Left renal cortex interstitium (tissue), 4 donors: ENCODE data around the gene STKLD1. TPM values are rescaled to one million over a fixed set of nuclear protein-coding genes. Genes with fewer than 3 reads are reported as not detected.
"Not testable (repeated sequence)": the region's sequence is repeated elsewhere in the genome, so short reads cannot be mapped to it uniquely, and the experiment has no call there.

Source experiments
- DNase-seq, 4 donors: peaks; one replicate each; pipeline ENCODE4 v3.0.0-alpha.2; 2013; ENCODE audit warnings: low read depth in 4 of 4, low spot score in 2 of 4, missing footprints in 1 of 4
- polyA plus RNA-seq, 4 donors: library from polyadenylated mRNA; unstranded; fragments of 120-200 nt; gene quantifications; one replicate each; pipeline ENCODE4 v1.2.1, GENCODE V29; 2013; ENCODE audit not compliant: insufficient read length in 4 of 4

Gene STKLD1
- polyA plus RNA-seq, 4 donors: 3.1 to 6.4 (median 4.8) TPM

DNA sequence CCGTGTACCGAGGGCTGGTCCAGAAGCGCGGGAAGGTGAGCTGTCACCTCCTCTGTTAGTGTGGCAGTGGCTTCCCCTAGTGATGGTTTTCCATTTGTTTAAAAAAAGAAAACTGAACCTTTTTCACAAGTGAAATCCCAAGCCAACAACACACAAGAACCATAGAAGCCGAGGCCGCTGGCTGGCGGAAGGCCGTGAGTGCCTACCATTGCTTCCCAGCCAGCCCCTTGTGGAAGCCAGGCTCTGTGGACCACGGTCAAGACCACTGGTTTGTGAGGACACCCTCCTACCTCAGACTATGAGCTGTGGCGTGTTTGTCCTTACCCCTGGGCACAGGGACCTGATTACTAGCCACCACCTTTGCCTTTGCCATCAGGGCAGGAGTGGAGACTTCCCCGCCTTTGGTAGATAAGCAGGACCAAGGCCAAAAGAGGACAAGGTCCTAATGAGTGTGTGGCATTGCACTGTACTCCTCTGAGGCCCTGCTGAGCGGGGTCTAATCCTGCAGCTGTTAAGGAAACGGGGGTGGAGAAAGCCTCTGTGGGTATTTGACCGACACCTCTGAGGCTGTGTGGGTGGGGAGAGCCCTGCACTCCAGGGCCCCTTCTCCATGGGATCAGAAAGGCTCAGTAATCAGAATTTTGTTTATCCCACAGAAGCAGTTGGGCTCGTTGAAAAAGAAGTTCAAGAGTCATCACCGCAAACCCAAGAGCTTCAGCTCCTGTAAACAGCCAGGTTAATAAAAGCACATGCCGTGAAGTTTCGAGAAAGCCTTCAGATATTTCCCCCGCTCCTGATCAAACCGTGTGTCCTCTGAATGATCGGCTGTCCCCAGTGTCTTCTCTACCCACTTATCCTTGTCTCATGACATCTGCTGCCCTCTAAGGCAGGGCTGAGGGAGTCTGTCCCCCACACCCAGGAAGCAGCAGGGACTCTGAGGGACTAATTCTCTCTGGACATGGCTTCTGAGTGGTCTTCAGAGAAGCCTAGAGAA is 15.5 kb upstream of the STKLD1 start:
- no peak for DNase-seq

DNA sequence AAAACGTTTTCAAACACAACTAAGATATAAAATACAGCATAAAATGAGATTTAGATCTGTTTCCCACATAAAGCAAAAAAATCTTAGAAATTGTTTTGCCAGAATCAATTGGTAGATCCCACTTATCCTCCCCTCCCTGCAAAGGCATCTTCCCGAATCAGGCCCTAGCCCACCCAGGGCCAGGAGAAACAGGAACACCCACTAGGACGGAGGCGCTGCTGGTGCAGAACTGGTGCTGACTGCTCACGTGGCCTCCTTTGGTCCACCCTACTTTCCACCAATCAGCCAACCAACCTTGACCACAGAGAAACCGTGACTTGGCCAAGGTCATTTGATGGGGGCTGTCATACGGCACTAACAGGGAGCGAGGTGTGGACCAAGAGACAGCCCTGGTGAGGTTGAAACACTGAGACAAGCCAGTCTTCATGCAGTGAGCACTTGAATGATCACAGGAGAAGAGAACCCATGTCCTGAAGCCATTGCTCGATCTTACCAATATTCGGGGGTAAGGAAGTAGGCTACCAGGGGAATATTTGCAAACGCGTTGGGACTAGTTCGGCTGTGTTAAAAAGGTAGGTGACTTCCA is 14.6 kb upstream of the STKLD1 start:
- DNase-seq: no peak

DNA sequence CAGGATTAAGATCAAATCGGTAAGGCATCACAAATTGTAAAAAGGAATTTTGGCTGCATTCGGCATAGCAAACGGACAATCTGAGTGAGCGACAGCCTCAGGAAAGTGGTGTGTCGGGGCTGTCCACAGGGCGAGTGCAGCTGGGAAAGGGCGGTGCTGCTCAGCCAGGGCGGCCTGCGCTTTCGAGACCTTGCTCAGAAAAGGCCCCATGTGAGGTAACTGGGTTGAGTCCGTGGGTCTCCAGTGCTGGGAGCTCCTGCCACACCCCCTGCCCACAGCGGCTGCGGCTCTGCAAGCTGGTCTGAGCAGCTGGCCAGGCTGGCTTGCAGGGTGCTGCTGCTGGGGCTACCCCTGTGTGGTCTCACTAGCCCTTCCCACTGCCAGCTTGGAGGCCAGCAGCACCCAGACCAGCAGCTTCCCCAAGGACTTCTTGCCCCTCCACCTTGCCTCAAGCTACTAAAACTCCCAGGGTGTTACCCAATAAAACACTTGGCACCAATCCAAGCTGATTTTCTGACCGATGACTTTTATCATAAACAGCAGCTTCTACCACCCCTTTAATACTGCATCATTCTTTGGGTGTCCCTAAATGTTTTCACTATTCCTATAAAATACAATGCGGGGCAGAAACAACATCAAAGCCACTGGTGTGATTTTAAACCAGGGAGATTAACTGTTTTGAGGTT is 13.7 kb upstream of the STKLD1 start:
- no peak for DNase-seq

DNA sequence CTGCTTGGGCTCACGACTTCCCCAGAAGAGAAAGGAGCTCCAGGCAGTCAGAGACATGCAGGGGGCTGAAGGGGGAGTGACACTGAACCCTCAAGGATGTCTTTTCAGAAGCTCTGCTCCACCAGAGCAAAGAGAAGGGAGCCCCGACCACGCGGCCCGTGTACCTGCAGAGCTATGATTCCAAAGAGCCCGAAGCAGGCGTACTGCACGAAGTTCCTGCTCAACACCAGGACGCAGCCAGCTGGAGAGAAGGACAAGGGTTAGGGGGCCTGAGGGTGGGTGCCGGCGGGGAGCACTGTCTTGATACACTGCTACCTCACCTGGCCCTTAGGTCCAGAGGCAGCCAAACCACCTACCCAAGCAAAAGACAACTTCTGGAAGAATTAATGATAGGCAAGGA is 9.7 kb upstream of the STKLD1 start:
- DNase-seq: no peak

DNA sequence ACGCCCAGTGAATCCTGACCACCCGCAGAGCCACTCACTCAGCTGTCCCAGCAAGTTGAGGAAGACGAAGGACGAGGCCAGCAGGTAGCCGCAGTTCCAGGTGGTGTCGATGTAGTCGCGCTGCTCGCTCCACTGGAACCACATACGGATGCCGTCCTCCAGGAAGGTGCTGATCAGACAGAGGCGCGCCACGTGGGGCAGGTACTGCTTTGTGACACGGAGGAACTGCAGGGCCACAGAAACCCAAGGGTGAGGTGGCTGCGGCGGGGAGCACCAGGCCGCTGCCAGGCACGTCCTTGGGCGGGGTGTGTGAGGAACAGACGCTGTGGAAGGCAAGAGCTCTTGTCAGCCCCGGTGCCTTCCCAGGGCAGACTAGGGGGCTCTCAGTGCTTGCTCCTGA is 8.9 kb upstream of the STKLD1 start:
- no peak for DNase-seq

DNA sequence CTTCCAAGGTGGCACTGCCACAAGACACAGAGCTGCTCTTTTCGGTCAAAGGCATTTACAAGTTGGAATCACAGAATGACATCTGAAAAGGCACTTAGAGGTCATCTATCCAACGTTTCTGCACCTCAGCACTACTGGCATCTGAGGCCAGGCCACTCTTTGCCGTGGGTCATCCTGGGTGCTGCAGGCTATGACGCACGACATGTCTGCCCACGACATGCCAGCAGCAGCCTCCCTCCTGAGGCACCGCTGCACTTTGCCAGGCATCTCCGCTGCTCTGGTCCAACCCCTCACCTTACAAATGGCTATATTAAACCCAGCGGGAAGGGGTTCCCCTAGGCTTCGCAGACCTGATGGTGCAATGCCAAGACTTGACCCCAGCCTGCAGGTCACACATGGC is 8.4 kb upstream of the STKLD1 start:
- DNase-seq: no peak

DNA sequence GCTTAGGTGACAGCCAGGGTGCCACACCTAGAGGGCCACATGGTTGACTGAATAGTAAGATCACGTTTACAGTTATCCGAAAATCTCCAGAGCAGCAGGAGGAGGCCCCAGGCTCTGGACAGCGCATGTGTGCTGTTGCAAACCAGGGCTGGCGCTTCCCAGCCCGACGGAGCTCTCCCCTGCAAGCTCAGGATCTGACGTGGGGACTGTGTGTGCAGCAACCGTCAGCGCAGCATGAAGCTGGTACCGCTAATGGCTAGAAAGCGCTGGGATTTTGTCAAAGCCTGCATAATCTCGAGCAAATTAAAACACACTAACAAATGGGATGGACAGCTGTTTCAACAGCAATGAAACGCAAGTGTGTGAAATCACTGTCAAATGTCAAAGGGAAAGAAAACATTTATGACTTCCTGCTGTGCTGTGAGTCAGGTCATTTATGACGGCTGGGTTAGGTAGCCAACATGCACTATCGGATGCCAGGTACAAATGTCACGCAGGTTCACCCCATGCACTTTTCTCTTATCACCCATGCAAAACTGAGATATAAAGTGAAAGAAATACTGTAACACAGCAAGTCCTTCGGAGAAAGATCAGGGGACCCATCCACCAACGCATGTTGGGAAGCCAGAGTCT is 7.8 kb upstream of the STKLD1 start:
- DNase-seq: no peak

DNA sequence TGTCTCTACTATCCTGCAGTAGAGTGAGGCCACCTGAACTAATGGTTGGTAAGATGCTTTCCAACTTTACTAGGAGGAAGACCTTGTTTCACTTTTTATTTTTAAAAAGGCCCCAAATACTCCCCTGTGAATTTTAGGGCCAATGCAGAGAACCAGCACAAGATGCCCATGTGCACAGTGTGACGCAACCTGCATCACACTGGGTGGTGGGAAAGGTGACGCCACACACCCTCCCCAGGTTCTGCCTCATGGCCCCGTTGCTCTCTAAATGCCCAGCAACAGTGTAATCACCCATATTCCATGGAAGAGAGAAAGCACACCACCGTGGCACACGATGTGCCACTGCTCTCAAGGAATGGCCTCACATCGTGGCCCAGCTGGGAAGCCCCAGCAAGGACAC is 6.7 kb upstream of the STKLD1 start:
- DNase-seq: no peak

DNA sequence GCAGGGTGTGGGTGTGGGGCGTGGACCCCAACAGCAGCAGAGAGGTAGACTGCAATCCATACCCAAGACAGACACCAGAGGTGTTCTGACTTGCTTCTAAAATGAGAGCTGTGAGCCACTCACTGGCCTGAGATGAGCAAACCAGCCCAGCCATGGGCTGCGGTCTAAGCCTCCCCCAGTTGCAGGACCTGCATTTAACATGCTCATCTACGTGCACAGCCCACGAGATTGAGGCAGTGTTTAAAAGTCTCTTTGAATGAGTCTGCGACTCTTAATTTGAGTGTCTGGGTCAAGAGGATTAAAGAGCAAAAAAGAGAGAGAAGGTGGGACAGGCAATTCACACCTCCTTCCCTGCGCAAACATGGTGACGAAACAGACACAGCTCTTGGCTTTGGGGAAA is 6.2 kb upstream of the STKLD1 start:
- no peak for DNase-seq

DNA sequence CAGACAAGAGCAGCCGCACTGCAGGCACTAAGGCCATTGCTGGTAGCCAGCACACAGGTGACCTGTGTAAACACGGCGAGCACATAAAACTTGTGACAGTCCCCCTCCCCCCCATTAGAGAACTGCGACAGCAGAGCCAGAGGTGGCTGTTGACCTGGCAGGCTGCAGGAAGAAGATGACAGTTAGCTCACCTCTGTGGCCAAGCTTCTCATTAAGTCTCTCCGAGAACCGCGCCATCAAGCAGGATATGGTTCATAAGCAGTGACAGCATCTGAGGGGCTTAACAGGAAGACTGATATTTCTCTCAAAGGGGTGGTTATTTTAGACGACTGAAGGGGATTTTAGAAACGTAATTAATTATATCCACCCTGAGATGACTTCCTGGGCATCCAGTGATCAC is 5.5 kb upstream of the STKLD1 start:
- DNase-seq: no peak

DNA sequence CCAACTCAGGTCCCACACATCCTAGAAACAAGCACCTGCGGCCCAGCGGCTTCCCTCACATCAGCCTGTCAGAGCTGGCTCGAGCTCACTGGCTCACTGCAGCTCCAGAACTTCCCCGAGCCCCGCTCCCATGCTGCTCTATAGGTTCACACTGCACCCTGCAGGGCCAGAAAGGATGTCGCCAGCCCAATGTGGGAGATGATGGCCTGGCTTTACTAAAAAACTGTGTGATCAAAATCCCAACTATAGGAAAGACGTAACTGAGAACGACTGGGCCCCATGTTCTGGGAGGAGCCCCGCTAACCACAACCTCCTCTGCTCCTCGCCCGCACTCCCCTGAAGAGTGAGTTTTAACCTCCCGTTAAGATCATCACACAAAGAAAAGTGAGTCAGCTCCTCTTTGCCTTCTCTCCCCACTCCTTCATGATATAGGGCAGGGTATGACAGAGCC is 4.9 kb upstream of the STKLD1 start:
- no peak for DNase-seq

DNA sequence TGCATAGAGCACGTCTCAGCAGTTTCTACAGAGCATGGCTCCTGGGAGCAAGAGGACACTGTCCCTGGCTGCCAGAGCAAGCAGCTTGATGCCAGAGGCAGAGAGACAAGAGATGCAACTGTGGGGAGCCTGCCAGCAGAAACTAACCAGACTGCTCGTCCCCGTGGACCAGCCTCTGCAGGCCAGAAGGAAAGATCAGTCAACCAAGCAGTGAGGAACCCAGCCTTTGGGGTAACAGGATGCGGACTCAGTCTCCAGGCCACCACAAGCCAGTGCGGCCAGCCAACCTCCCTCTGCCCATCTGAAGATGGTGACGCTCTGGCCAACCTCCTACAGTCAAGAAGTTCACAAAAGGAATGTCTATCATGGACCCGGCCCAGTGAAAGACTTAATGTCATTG is 4.0 kb upstream of the STKLD1 start:
- DNase-seq: no peak

DNA sequence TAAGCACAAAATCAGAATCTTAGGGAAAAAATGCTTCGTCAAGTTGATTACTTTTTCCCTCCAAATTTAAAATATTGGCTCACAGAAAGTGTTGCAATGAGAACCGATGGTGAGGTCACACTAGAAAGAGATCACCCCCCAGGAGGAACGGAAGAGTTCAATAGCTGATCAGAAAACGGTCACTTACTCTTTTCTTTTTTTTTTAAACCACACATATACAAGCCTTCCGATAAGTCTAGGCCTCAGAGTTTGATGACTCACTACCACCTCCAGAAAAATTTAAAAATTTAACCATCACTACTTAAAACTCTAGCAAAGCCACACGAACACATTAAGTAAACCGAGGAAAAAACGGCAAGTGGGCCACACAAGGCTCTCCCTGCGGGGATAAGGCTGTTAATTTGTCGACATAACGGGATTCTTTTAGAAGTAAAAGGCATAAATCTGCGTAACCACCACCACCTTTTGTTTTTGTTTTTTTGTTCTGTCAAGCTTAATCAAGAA is 1.5 kb upstream of the STKLD1 start:
- DNase-seq: no peak

DNA sequence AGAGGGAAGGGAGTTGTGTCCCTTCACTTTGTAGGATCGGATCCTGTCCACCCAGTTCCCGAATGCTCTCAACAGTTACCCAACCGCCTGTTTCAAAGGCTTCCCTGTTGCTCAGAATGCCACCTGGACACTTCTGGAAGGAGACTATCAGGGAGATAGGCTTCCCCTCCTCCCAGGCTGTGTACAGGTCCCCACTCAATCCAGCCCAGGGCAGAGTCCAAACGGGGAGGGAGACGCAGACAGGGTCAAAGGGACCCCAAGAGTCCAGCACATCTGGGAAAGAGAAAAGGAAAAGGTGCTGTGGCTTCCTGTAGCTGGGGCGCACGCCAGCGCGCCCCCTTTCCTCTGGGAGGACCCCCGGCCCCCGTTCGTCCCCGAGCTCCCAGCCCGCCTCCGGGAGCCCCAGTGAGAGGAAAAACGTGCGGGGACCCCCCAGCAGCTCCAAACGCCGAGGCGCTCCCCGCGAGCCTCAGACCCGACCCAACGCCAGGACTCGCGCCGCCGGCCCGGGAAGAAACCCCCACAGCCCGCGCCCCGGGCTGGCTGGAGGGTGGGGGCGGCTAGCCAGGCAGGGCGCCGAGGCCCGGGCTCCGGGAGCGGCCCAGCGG is 946 bp upstream of the STKLD1 start:
- no peak for DNase-seq

DNA sequence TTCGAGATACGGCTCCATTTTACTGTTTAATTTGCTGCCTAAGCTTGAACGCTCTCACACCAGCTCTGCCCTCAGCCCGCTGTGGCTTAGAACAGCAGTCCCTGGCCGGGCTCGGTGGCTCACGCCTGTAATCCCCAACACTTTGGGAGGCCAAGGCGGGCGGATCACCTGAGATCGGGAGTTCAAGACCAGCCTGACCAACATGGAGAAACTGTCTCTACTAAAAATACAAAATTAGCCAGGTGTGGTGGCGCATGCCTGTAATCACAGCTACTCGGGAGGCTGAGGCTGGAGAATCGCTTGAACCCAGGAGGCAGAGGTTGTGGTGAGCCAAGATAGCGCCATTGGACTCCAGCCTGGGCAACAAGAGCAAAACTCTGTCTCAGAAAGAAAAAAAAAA is 1.1 kb downstream of the STKLD1 start:
- not testable (repeated sequence) for DNase-seq

DNA sequence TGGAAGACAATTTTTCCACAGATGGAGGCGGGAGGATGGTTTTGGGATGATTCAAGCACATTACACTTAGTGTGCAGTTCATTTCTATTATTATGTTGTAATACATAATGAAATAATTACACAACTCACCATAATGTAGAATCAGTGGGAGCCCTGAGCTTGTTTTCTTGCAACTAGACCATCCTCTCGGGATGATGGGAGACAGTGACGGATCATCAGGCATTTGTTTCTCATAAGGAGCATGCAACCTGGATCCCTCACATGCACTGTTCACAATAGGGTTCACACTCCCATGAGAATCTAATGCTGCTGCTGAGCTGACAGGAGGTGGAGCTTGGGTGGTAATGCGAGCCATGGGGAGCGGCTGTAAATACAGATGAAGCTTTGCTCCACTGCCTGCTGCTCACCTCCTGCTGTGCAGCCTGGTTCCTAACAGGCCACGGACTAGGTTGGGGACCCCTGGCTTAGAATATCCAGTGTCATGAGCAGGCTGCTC is 1.6 kb downstream of the STKLD1 start:
- DNase-seq: no peak

DNA sequence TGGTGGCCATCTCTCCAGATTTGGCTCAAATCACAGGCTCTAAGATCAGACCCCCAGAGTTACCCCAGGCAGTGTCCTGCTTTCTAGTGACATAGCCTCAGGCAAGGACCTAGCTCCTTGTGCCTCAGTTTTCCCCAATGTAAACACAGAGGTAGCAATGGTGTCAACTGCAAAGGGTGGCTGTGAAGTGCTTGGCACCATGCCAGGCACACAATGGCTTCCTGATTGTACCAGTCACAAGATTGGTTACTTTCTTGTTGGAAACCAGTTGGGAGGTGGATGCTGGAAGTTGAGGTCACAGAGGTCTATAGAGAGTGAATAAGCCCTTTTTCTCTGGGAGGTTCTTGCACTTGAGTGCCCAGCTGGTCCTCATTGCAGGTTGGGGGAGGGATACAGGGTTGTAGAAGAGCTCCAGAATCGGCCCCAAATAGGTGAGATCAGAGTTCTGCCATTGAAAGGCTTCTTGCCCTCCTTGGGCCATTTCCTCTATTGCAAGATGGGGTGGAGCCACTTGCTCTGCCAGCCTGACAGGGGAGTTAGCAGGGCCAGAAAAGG is 2.3 kb downstream of the STKLD1 start:
- no peak for DNase-seq

DNA sequence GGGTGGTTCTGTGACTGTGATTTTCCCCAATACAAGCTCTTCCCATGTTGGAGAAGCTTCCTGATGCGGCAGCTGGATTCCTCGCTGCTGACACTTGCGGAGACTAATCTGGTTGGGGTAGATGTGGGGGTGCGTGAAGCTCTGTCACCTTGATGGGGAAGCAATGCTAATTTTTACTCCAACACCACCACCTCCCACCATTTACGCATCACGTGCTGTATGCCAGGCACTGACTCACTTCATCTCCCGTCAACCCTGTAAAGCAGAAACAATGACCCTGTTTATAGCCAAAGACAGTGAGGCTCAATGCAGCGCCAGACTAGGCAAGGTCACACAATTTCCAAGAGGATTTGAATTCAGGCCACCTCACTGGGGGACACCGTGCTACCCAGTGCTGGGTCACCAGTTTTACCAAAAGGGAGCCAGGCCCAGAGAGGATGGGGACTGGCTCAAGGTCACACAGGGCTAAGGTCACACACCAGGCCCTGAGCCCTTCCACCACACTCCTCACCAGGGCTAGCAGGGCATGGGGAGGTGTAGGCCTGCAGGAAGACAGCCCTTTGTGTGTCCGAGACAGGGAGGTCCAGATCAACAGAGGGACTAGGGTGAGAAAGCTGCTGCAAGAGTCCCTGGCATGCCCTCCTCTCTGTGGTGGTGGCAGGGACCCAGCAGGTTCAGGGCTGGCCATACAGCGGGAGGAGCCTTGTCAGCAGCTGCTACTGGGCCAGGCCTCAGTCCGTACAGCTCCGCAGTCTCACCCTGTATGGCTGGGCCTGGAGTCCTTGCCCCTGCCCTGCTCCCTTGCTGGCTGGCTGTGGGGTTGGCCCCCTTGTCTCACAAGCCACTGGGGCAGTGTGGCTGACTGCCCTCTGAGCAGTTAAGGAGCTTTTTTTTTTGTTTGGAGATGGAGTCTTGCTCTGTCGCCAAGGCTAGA is 3.3 kb downstream of the STKLD1 start:
- DNase-seq: no peak

DNA sequence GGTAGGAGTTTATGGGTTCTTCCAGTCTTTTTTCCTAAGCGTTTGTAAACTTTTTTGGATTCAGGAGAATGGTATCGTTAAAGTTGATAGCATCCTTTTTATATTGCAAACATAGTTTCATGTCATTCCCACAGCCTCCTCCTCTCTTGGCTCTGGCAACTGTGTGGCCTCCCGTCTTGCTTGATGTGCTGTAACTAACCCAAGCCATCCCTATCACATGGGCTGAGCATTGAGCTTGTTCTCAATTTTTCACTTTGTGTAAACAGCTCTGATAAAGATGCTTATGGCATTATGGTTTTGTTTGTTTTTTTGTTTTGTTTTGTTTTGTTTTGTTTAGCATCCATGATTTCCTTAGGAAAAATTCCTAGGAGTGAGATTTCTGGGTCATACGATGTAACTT is 4.6 kb downstream of the STKLD1 start:
- DNase-seq: no peak
